ENCODE results near the gene AK4.

DNA sequence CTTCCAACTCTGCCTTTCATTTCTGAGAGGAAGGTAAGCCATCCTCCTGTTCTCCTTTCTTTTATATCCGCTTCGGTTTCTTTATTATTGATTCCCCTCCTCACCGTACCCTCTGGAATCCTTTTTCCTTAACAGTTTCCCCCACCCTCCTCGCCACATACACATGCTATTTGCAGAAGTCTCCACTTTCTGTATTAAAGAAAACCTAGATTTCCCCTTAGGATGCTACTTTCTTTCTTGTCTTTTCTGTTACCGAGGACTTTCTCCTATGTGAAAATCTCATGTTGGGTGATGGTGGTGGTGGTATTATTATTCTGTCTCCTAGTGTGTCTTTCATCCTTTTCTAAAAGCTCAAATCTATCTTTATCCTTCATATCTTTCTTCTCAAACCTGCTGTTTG, 62.3 kb downstream of the AK4 start:
- TF ChIP-seq, protein P1, sequence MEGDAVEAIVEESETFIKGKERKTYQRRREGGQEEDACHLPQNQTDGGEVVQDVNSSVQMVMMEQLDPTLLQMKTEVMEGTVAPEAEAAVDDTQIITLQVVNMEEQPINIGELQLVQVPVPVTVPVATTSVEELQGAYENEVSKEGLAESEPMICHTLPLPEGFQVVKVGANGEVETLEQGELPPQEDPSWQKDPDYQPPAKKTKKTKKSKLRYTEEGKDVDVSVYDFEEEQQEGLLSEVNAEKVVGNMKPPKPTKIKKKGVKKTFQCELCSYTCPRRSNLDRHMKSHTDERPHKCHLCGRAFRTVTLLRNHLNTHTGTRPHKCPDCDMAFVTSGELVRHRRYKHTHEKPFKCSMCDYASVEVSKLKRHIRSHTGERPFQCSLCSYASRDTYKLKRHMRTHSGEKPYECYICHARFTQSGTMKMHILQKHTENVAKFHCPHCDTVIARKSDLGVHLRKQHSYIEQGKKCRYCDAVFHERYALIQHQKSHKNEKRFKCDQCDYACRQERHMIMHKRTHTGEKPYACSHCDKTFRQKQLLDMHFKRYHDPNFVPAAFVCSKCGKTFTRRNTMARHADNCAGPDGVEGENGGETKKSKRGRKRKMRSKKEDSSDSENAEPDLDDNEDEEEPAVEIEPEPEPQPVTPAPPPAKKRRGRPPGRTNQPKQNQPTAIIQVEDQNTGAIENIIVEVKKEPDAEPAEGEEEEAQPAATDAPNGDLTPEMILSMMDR (IDR thresholded peaks at IDR 0.05), result no peak
- no peak for TF ChIP-seq ZFX (IDR thresholded peaks at IDR 0.05; ENCODE audit: borderline replicate concordance)

Data from 22Rv1 (cell line).